ENCODE measurements around the gene CHST3.

The CHST3 gene

DNA sequence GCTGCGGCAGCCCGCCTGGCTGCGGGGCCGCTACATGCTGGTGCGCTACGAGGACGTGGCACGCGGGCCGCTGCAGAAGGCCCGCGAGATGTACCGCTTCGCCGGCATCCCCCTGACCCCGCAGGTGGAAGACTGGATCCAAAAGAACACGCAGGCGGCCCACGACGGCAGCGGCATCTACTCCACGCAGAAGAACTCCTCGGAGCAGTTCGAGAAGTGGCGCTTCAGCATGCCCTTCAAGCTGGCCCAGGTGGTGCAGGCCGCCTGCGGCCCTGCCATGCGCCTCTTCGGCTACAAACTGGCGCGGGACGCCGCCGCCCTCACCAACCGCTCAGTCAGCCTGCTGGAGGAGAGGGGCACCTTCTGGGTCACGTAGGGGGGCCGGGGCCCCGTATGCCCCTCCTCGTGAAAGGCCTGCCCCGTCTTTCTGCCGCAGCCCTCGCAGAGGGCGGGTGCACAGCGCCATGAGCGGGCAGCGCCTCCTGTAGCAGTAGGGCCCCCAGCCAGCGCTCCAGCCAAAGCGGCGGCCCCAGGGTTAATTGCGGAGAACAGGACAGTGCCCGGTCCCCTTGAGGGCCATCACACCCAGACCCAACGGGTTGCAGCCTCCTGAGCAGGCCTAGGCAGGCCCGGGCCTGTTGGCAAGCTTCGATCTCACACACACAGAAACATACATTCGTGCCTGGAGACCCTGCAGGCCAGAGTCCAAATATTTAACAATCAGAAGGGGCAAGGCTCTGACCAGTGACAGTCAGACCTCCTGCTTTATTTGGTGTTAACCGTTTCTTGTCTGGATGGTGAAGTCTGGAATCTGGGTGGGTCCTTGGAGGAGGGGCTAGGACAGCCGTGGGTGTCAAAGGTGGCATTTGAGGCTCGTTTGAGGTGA, 44.1 kb downstream of the CHST3 start:
- no peak overlapping the region for H3K4me3 ChIP-seq (ENCODE audit: control insufficient read depth, low read depth, low read length)
- TF ChIP-seq, protein P1, sequence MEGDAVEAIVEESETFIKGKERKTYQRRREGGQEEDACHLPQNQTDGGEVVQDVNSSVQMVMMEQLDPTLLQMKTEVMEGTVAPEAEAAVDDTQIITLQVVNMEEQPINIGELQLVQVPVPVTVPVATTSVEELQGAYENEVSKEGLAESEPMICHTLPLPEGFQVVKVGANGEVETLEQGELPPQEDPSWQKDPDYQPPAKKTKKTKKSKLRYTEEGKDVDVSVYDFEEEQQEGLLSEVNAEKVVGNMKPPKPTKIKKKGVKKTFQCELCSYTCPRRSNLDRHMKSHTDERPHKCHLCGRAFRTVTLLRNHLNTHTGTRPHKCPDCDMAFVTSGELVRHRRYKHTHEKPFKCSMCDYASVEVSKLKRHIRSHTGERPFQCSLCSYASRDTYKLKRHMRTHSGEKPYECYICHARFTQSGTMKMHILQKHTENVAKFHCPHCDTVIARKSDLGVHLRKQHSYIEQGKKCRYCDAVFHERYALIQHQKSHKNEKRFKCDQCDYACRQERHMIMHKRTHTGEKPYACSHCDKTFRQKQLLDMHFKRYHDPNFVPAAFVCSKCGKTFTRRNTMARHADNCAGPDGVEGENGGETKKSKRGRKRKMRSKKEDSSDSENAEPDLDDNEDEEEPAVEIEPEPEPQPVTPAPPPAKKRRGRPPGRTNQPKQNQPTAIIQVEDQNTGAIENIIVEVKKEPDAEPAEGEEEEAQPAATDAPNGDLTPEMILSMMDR (conservative IDR thresholded peaks at IDR 0.05; ENCODE audit: control insufficient read depth, insufficient read depth, low read depth, low read length): no peak
- DNase-seq (ENCODE audit: low read depth): no peak

DNA sequence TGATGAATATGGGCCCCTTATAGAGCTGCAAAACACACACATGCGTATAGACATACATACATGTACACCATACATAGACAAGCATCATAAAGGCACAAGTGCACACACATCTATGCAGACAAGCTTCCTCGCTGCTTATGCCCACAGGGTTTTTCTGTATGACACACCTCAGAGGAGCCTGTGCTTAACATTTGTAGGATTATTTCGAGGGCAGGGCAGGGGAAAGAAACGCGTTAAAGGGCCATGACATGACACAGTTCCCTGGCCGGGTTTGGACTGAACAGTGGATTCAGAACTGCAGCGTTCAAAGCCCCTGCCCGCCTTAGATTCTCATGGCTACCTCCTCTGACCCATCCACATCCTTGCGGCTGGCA, 44.8 kb downstream of the CHST3 start:
- DNase-seq (ENCODE audit: low read depth): no peak
- no peak overlapping the region for H3K4me3 ChIP-seq (ENCODE audit: control insufficient read depth, low read depth, low read length)
- TF ChIP-seq, protein P1 (conservative IDR thresholded peaks at IDR 0.05; ENCODE audit: control insufficient read depth, insufficient read depth, low read depth, low read length): no peak

DNA sequence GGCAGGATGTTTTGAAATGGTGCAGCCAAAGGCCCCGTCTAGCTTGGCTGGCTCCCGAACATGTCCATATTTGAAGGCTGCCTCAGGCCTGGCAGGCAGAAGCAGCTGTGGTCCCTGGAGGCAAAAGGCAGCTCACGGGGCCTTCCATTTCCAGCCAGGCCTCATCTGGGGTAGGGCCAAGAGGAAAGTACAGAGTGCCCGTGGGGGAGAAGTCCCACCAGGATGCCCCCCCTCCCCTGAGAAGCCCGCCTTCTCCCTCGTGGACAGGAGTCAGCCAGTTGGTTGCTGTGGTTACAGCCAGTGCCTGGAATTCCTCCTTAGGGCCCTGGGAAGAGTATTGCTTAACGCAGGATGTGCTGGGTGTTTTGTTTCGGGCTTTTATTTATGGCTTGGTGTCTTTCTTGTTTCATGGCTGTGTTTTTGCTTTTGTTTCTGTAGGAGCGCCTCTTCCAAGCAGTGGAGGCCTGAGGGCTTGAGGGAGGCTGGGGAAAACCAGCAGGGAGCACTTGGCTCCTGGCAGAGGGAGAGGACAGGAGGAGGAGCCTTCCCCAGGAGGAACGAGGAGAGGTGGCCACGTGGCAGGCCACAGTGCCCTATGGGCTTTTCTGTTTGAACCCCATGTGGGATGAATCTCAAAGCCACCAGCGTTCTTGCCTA, 45.4 kb downstream of the CHST3 start:
- TF ChIP-seq, protein P1 (conservative IDR thresholded peaks at IDR 0.05; ENCODE audit: control insufficient read depth, insufficient read depth, low read depth, low read length): no peak
- no peak overlapping the region for H3K4me3 ChIP-seq (ENCODE audit: control insufficient read depth, low read depth, low read length)
- peak; percentile 98 for DNase-seq (ENCODE audit: low read depth)

DNA sequence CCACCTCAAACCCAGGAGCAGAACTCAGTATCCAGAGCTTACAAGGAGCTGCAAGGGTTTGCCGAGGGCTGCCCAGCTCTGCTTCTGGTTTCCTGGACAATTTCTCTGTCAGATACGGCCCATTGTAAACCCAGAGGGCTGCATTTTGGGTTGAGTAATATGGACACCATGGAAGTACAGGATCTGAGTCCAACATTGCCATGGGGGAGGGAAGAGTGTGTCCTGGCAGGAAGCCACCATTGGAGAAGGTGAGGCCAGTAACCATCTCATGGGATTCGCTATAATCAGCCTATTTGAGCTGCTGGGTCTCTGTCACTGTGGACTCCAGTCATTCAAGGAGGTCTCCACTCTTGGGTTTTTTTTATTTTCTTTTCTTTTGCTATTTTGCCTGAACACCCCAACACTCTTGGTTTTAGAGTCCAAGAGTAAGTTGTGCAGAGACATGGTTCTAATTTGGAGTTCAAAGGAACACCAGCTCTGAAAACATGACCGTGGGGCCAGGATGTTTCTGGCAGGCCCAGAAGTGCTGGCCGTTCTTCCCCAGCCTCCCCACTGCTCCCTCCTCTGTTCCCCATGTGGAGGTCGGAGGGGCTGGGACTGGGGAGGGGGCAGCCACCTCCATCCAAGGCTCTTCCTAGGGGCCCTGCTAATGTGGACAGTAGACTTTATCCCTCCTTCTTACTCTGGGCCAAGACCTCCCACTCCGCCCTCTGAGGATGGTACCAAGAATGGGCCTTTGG, 46.2 kb downstream of the CHST3 start:
- no peak overlapping the region for H3K4me3 ChIP-seq (ENCODE audit: control insufficient read depth, low read depth, low read length)
- TF ChIP-seq, protein P1 (conservative IDR thresholded peaks at IDR 0.05; ENCODE audit: control insufficient read depth, insufficient read depth, low read depth, low read length): no peak
- DNase-seq (ENCODE audit: low read depth): peak; percentile 29

DNA sequence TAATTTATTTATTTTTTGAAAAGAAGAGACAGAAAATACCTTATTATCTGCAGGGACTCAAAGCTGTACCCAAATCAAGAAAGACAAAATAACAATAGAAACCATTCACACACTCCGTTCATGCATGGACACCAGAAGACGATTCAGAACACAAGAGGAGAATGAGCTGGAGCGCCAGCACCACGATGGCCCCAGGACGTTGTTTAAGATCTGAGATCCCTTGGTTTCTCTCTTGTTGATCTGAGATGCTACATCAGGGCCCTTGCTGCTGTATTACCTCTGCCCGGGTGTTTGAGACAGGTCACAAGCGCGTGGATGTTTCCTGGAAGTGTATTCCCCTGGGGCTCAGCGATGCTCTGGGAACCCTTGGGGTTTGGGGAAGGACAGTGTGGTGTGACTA, 46.8 kb downstream of the CHST3 start:
- TF ChIP-seq, protein P1 (conservative IDR thresholded peaks at IDR 0.05; ENCODE audit: control insufficient read depth, insufficient read depth, low read depth, low read length): no peak
- H3K4me3 ChIP-seq (ENCODE audit: control insufficient read depth, low read depth, low read length): no peak overlapping the region
- DNase-seq (ENCODE audit: low read depth): no peak

DNA sequence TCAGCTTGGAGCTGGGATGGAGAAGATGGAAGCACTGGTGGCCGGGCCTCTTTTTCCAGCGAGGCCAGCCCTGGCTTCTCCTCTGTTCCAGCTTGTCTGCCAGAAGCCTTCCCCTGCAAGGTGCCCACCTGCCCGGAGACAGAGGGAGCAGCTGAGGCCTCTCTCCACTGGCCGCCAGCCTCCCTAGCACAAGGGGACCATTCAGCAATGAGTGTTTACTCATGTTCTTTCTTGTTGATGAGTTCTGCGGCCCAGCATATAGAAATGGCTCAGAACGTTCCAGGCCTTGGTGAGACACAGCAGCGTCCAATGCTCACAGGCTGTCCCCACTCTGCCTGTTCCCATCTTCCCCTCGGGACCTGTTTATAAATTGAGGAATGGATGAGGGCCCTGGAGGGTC, 47.3 kb downstream of the CHST3 start:
- TF ChIP-seq, protein P1 (conservative IDR thresholded peaks at IDR 0.05; ENCODE audit: control insufficient read depth, insufficient read depth, low read depth, low read length): no peak
- DNase-seq (ENCODE audit: low read depth): no peak
- H3K4me3 ChIP-seq (ENCODE audit: control insufficient read depth, low read depth, low read length): no peak overlapping the region
